ENCODE results near the gene SLAMF8. TPM values are rescaled to one million over a fixed set of nuclear protein-coding genes. Genes with fewer than 3 reads are reported as not detected.

The SLAMF8 gene
- total RNA-seq, 2 donors from 2014 or later = not detected

GRCh38 chr1:159780583-159781582, 45.8 kb upstream of the SLAMF8 start, which contains the start of gene DUSP23:
Gene DUSP23 (plus strand): TSS chr1:159780962. CDS start chr1:159781101, 139 bp downstream.
- no peaks in the 10 kb centered on the region for H3K4me1 ChIP-seq (ENCODE audit: control insufficient read depth, insufficient read depth, low read length)
- H3K36me3 ChIP-seq (ENCODE audit: control insufficient read depth, insufficient read depth, low read length) = no peaks in the 10 kb centered on the region
- TF ChIP-seq, protein P1, sequence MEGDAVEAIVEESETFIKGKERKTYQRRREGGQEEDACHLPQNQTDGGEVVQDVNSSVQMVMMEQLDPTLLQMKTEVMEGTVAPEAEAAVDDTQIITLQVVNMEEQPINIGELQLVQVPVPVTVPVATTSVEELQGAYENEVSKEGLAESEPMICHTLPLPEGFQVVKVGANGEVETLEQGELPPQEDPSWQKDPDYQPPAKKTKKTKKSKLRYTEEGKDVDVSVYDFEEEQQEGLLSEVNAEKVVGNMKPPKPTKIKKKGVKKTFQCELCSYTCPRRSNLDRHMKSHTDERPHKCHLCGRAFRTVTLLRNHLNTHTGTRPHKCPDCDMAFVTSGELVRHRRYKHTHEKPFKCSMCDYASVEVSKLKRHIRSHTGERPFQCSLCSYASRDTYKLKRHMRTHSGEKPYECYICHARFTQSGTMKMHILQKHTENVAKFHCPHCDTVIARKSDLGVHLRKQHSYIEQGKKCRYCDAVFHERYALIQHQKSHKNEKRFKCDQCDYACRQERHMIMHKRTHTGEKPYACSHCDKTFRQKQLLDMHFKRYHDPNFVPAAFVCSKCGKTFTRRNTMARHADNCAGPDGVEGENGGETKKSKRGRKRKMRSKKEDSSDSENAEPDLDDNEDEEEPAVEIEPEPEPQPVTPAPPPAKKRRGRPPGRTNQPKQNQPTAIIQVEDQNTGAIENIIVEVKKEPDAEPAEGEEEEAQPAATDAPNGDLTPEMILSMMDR (conservative IDR thresholded peaks at IDR 0.05) = peak; percentile 96
- H3K27me3 ChIP-seq (ENCODE audit: control insufficient read depth, insufficient read depth, low read length, poor library complexity, severe bottlenecking) = no peaks in the 10 kb centered on the region
- no peaks in the 10 kb centered on the region for H3K9me3 ChIP-seq (ENCODE audit: control insufficient read depth, low read length)
- Mint-ChIP-seq H3K27ac (no peak within 1 kb of the TSS), H3K4me3 (peak within 1 kb of the TSS; percentile 66), H3K4me1 (peaks cover 16% of the 10 kb centered on the region), H3K9me3 (no peaks in the 10 kb centered on the region), H3K27me3 (ENCODE audit: insufficient read depth) (peaks cover 9% of the 10 kb centered on the region), H3K36me3 (ENCODE audit: low read depth) (peaks cover 8% of the 10 kb centered on the region)
- WGBS, 2 experiments (ENCODE audit: insufficient coverage in 1 of 2, insufficient read length in 1 of 2) = 49 to 64% methylated on average over 45 to 88 of the region's 88 CpGs
- no peak within 1 kb of the TSS for H3K9ac ChIP-seq (ENCODE audit: extremely low read depth, low read length, poor library complexity, severe bottlenecking)
- peak; percentile 99 for DNase-seq
- peak within 1 kb of the TSS; percentile 38 for H3K4me3 ChIP-seq (ENCODE audit: low read length)
- H3K27ac ChIP-seq (ENCODE audit: low read depth, low read length) = no peak within 1 kb of the TSS

GRCh38 chr1:159781992-159782391, 44.7 kb upstream of the SLAMF8 start:
- Histone ChIP-seq H3K4me1 (ENCODE audit: control insufficient read depth, insufficient read depth, low read length) (no peaks in the 10 kb centered on the region), H3K36me3 (ENCODE audit: control insufficient read depth, insufficient read depth, low read length) (no peaks in the 10 kb centered on the region), H3K27me3 (ENCODE audit: control insufficient read depth, insufficient read depth, low read length, poor library complexity, severe bottlenecking) (no peaks in the 10 kb centered on the region), H3K4me3 (ENCODE audit: low read length) (no peak overlapping the region), H3K9me3 (ENCODE audit: control insufficient read depth, low read length) (no peaks in the 10 kb centered on the region), H3K9ac (ENCODE audit: extremely low read depth, low read length, poor library complexity, severe bottlenecking) (no peak overlapping the region), H3K27ac (ENCODE audit: low read depth, low read length) (no peak overlapping the region)
- DNase-seq = no peak
- Mint-ChIP-seq H3K4me3 (peak overlapping the region; percentile 66), H3K9me3 (no peaks in the 10 kb centered on the region), H3K27me3 (ENCODE audit: insufficient read depth) (peaks cover 9% of the 10 kb centered on the region), H3K27ac (no peak overlapping the region), H3K36me3 (ENCODE audit: low read depth) (peaks cover 8% of the 10 kb centered on the region), H3K4me1 (peaks cover 16% of the 10 kb centered on the region)
- 95 to 100% methylated on average over 4 to 11 of the region's 12 CpGs for WGBS, 2 experiments (ENCODE audit: insufficient coverage in 1 of 2, insufficient read length in 1 of 2)
- TF ChIP-seq, protein P1 (conservative IDR thresholded peaks at IDR 0.05) = no peak

- H3K27ac Mint-ChIP-seq = no peak overlapping the region
- Histone ChIP-seq H3K27ac (ENCODE audit: low read depth, low read length) (no peak overlapping the region), H3K27me3 (ENCODE audit: control insufficient read depth, insufficient read depth, low read length, poor library complexity, severe bottlenecking) (no peaks in the 10 kb centered on the region), H3K4me3 (ENCODE audit: low read length) (no peak overlapping the region), H3K4me1 (ENCODE audit: control insufficient read depth, insufficient read depth, low read length) (no peaks in the 10 kb centered on the region), H3K9ac (ENCODE audit: extremely low read depth, low read length, poor library complexity, severe bottlenecking) (no peak overlapping the region), H3K36me3 (ENCODE audit: control insufficient read depth, insufficient read depth, low read length) (no peaks in the 10 kb centered on the region), H3K9me3 (ENCODE audit: control insufficient read depth, low read length) (no peaks in the 10 kb centered on the region)
- H3K9me3 Mint-ChIP-seq = no peaks in the 10 kb centered on the region
- peaks cover 8% of the 10 kb centered on the region for H3K36me3 Mint-ChIP-seq (ENCODE audit: low read depth)
- peaks cover 16% of the 10 kb centered on the region for H3K4me1 Mint-ChIP-seq
- peaks cover 7% of the 10 kb centered on the region for H3K27me3 Mint-ChIP-seq (ENCODE audit: insufficient read depth)
- peak; percentile 65 for DNase-seq
- TF ChIP-seq, protein P1 (conservative IDR thresholded peaks at IDR 0.05) = no peak
- WGBS, 2 experiments (ENCODE audit: insufficient coverage in 1 of 2, insufficient read length in 1 of 2) = no CpG with 5 or more reads among the region's 1 CpG
- H3K4me3 Mint-ChIP-seq = no peak overlapping the region
Observed at GRCh38 chr1:159783724-159784123, 42.9 kb upstream of the SLAMF8 start.

Measured in endodermal cell (in vitro differentiated cells).